ENCODE data around the gene ISOC2. TPM values are rescaled to one million over a fixed set of nuclear protein-coding genes. Genes with fewer than 3 reads are reported as not detected.

The ISOC2 gene
- total RNA-seq, 1 donor from 2014 or later, result 36.7 TPM

DNA sequence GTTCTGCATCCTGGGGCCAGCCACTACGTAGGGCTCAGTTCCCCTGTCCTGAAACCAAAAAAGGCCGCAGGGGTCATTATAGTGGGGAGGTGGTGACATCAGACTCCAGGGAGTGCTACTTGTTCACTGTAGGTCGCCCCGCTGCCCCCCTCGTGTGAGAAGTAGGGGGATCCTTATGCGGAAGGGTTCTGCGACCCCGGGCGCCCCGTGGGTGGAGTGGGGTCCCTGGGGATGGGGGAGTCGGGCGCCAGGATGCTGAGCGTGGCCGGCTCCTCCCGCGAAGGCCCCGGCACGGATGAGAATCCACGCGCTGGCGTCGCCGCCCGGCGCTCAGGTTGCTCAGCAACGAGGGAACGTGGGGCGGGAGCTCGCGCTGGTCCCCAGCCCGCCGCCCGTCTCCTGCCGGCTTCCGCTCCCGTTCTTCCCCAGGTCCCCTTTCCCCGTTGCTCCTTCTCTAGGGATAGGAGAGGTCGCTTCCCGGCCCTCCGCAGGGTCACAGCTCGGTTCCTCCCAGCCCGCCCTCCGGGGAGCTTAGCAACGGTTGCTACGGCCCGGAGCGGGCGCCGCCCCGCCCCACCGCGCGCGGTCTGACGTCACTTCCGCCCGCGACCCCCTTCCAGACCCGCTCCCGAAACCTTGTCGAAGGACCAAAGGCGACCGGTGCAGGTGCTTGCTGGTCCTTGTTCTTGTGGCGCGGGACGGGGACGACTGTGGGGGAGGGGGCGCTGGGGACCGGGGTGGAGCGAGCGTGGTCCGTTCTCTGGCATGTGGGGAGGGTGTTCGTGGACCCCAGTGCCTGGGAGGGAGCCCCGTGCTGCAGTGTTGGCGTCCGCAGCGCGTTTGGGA, 23.4 kb upstream of the ISOC2 start, which contains the start of gene NAT14:
NAT14 (plus strand) TSS at position 596 of the 846 bp plus-strand sequence. CDS start 521 bp downstream, outside the sequence.
- H3K36me3 Mint-ChIP-seq (ENCODE audit: low read depth), result no peaks in the 10 kb centered on the region
- H3K27ac Mint-ChIP-seq (ENCODE audit: unreplicated experiment), result peak within 1 kb of the TSS; percentile 96
- H3K9me3 Mint-ChIP-seq, result no peaks in the 10 kb centered on the region
- H3K4me1 Mint-ChIP-seq, result peaks cover 21% of the 10 kb centered on the region
- H3K4me3 Mint-ChIP-seq, result peak within 1 kb of the TSS; percentile 90
- TF ChIP-seq, protein P1, sequence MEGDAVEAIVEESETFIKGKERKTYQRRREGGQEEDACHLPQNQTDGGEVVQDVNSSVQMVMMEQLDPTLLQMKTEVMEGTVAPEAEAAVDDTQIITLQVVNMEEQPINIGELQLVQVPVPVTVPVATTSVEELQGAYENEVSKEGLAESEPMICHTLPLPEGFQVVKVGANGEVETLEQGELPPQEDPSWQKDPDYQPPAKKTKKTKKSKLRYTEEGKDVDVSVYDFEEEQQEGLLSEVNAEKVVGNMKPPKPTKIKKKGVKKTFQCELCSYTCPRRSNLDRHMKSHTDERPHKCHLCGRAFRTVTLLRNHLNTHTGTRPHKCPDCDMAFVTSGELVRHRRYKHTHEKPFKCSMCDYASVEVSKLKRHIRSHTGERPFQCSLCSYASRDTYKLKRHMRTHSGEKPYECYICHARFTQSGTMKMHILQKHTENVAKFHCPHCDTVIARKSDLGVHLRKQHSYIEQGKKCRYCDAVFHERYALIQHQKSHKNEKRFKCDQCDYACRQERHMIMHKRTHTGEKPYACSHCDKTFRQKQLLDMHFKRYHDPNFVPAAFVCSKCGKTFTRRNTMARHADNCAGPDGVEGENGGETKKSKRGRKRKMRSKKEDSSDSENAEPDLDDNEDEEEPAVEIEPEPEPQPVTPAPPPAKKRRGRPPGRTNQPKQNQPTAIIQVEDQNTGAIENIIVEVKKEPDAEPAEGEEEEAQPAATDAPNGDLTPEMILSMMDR (conservative IDR thresholded peaks at IDR 0.05), result no peak
- H3K27me3 Mint-ChIP-seq (ENCODE audit: low read depth), result peaks cover 3% of the 10 kb centered on the region
- peak; percentile 80 for DNase-seq (ENCODE audit: low read depth, low spot score)

DNA sequence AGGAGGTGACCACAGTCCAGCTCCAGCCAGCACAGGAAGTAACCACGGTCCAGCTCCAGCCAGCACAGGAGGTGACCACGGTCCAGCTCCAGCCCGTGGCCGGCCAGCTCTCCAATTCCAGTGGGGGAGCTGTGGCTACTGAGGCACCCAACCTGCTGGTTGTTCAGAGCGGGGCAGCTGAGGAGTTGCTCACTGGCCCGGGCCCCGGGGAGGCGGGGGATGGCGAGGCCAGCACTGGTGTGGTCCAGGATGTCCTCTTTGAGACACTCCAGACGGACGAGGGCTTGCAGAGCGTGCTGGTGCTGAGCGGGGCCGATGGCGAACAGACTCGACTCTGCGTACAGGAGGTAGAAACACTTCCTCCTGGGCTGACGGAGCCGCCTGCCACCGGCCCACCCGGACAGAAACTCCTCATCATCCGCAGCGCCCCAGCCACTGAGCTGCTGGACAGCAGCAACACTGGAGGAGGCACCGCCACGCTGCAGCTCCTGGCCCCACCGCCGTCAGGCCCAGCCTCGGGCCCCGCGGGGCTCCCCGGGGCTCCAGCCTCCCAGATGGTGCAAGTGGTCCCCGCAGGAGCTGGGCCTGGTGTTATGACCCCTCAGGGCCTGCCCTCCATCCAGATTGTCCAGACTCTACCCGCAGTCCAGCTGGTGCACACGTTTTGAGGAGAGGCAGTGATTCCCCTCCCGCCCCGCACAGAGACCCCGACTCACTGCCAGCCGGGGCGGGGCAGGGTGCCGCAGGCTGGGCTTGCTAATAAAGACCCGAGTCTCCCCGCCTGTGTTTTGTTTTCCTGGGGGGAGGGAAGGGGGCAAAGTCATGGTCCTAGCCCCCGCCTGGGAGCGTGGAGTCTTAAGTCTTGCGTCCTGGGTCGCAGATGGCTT, 22.5 kb upstream of the ISOC2 start:
- DNase-seq (ENCODE audit: low read depth, low spot score), result no peak
- no peaks in the 10 kb centered on the region for H3K36me3 Mint-ChIP-seq (ENCODE audit: low read depth)
- H3K27me3 Mint-ChIP-seq (ENCODE audit: low read depth), result peaks cover 3% of the 10 kb centered on the region

GRCh38 chr19:55482967-55483705, 21.7 kb upstream of the ISOC2 start:
- H3K4me1 Mint-ChIP-seq, result peaks cover 35% of the 10 kb centered on the region
- no peaks in the 10 kb centered on the region for H3K9me3 Mint-ChIP-seq
- H3K27me3 Mint-ChIP-seq (ENCODE audit: low read depth), result peaks cover 3% of the 10 kb centered on the region
- TF ChIP-seq, protein P1 (conservative IDR thresholded peaks at IDR 0.05), result no peak
- DNase-seq (ENCODE audit: low read depth, low spot score), result no peak
- no peak overlapping the region for H3K27ac Mint-ChIP-seq (ENCODE audit: unreplicated experiment)
- no peak overlapping the region for H3K4me3 Mint-ChIP-seq
- no peaks in the 10 kb centered on the region for H3K36me3 Mint-ChIP-seq (ENCODE audit: low read depth)

More for the DNA sequence above, 22.5 kb upstream of the ISOC2 start:
- no peaks in the 10 kb centered on the region for H3K9me3 Mint-ChIP-seq
- peaks cover 30% of the 10 kb centered on the region for H3K4me1 Mint-ChIP-seq
- H3K4me3 Mint-ChIP-seq, result peak overlapping the region; percentile 90
- TF ChIP-seq, protein P1 (conservative IDR thresholded peaks at IDR 0.05), result no peak
- no peak overlapping the region for H3K27ac Mint-ChIP-seq (ENCODE audit: unreplicated experiment)

GRCh38 chr19:55482156-55482961, 20.9 kb upstream of the ISOC2 start:
- H3K27ac Mint-ChIP-seq (ENCODE audit: unreplicated experiment), result no peak overlapping the region
- no peaks in the 10 kb centered on the region for H3K9me3 Mint-ChIP-seq
- H3K4me1 Mint-ChIP-seq, result peaks cover 36% of the 10 kb centered on the region
- peaks cover 3% of the 10 kb centered on the region for H3K27me3 Mint-ChIP-seq (ENCODE audit: low read depth)
- no peak for DNase-seq (ENCODE audit: low read depth, low spot score)
- TF ChIP-seq, protein P1 (conservative IDR thresholded peaks at IDR 0.05), result no peak
- no peak overlapping the region for H3K4me3 Mint-ChIP-seq
- no peaks in the 10 kb centered on the region for H3K36me3 Mint-ChIP-seq (ENCODE audit: low read depth)

Data from neural crest cell (in vitro differentiated cells).